HCT116 (cell line): ENCODE measurements around the gene ADRM1. TPM values are rescaled to one million over a fixed set of nuclear protein-coding genes. Genes with fewer than 3 reads are reported as not detected.

Source experiments
- ATAC-seq: fragments of 200-7000 bp; cut with Tn5 transposase; 2 replicates; pipeline ENCODE4 v1.9.1; 2020; ENCODE audit warnings: mild to moderate bottlenecking, moderate library complexity
- BruUV-seq: library from RNA; stranded (reverse); fragments of 400-500 nt; replicated peaks from 2 replicates; lab custom pipeline; 2021; lab: Mats Ljungman, UMichigan
- CTCF ChIA-PET: fragments of 300-600 bp; sonication (Branson Sonifier 250); formaldehyde crosslinking; loops from one replicate; lab custom pipeline; 2021; ENCODE audit warnings: antibody characterized with exemption; lab: Charles Lee
- POLR2A ChIA-PET: fragments of 300-600, 350-600 bp; sonication (Branson Sonifier 250); formaldehyde crosslinking; loops from one replicate; lab custom pipeline; 2021; ENCODE audit warnings: antibody characterized with exemption; lab: Charles Lee
- RAD21 ChIA-PET, 2 experiments: fragments of 300-600 bp; sonication (Branson Sonifier 250); formaldehyde crosslinking; loops; one replicate each; lab custom pipeline; 2023; ENCODE audit warnings: low total read pairs in 2 of 2; ENCODE audit not compliant: uncharacterized antibody in 2 of 2, unreplicated experiment in 2 of 2, low non-redundant PET in 1 of 2; lab: Charles Lee
- DNase-seq: peaks from one replicate; pipeline ENCODE4 v3.0.0-alpha.2; 2010; ENCODE audit warnings: low read depth, low spot score
- H2AFZ ChIP-seq: fragments of 200-600 bp; shearing (Covaris generic), sonication (generic); 2 replicates; pipeline ENCODE4 v1.6.1; 2017; ENCODE audit warnings: low read depth, mixed run types, mixed read lengths, antibody characterized with exemption, low read length; ENCODE audit not compliant: poor library complexity, severe bottlenecking
- H3K27ac ChIP-seq: 2 replicates; pipeline ENCODE4 v1.5.1; 2012; ENCODE audit warnings: low read depth, low read length
- H3K27me3 ChIP-seq: fragments of 200-600 bp; sonication (generic); 2 replicates; pipeline ENCODE4 v1.6.1; 2016; ENCODE audit warnings: mixed run types, low read length, mixed read lengths; ENCODE audit not compliant: insufficient read depth
- H3K36me3 ChIP-seq, 2 experiments: fragments of 200-500 bp in 1 of 2; fragments of 200-600 bp in 1 of 2; sonication (Bioruptor generic) in 1 of 2; sonication (generic) in 1 of 2; 2 replicates each; pipeline versions ENCODE4 v1.5.1 to v1.6.1; 2014 to 2016; ENCODE audit warnings: low read length in 2 of 2, inconsistent platforms in 1 of 2, mixed read lengths in 1 of 2, mixed run types in 1 of 2; ENCODE audit not compliant: insufficient read depth in 2 of 2, control insufficient read depth in 1 of 2
- H3K4me1 ChIP-seq, 2 experiments: fragments of 200-600 bp in 1 of 2; sonication (generic) in 1 of 2; 2 replicates each; pipeline versions ENCODE4 v1.5.1 to v1.6.1; 2012 to 2017; ENCODE audit warnings: low read length in 2 of 2, inconsistent platforms in 1 of 2, mild to moderate bottlenecking in 1 of 2, mixed read lengths in 1 of 2, mixed run types in 1 of 2, moderate library complexity in 1 of 2; ENCODE audit not compliant: insufficient read depth in 2 of 2, control insufficient read depth in 1 of 2
- H3K4me2 ChIP-seq: fragments of 200-600 bp; sonication (generic); 2 replicates; pipeline ENCODE4 v1.6.1; 2017; ENCODE audit warnings: mixed run types, low read length, mixed read lengths
- H3K4me3 ChIP-seq, 2 experiments: fragments of 200-600 bp in 1 of 2; sonication (generic) in 1 of 2; replicated peaks in 1 of 2; 2 replicates each; pipeline ENCODE4 v1.5.1; 2011 to 2016; ENCODE audit warnings: low read length in 2 of 2, control low read depth in 1 of 2, low read depth in 1 of 2, mild to moderate bottlenecking in 1 of 2, mixed read lengths in 1 of 2, mixed run types in 1 of 2
- H3K79me2 ChIP-seq: fragments of 200-600 bp; sonication (generic); 2 replicates; pipeline ENCODE4 v1.6.1; 2017; ENCODE audit warnings: mild to moderate bottlenecking, mixed run types, low read length, moderate library complexity, mixed read lengths; ENCODE audit not compliant: insufficient read depth
- H3K9ac ChIP-seq: fragments of 200-600 bp; sonication (generic); 2 replicates; pipeline ENCODE4 v1.6.1; 2016; ENCODE audit warnings: low read length, mixed read lengths
- H3K9me2 ChIP-seq: fragments of 200-600 bp; sonication (generic), shearing (Covaris generic); 2 replicates; pipeline ENCODE4 v1.6.1; 2017; ENCODE audit warnings: mixed run types, mild to moderate bottlenecking, moderate library complexity; ENCODE audit not compliant: insufficient read depth
- H3K9me3 ChIP-seq, 2 experiments: fragments of 200-500 bp in 1 of 2; fragments of 200-600 bp in 1 of 2; sonication (Bioruptor generic) in 1 of 2; sonication (generic) in 1 of 2; 2 replicates each; pipeline ENCODE4 v1.6.1; 2014 to 2017; ENCODE audit warnings: low read length in 2 of 2, mixed read lengths in 2 of 2, inconsistent platforms in 1 of 2, low read depth in 1 of 2, mild to moderate bottlenecking in 1 of 2, mixed run types in 1 of 2, moderate library complexity in 1 of 2; ENCODE audit not compliant: control insufficient read depth in 1 of 2, insufficient read depth in 1 of 2
- H4K20me1 ChIP-seq: fragments of 200-600 bp; sonication (generic), shearing (Covaris generic); 2 replicates; pipeline ENCODE4 v1.6.1; 2017; ENCODE audit warnings: mixed run types, mild to moderate bottlenecking, moderate library complexity; ENCODE audit not compliant: insufficient read depth
- ATF3 ChIP-seq: IDR thresholded peaks from 2 replicates; pipeline ENCODE4 v1.6.1; 2012
- CTCF ChIP-seq, 3 experiments: fragments of 200-600 bp in 1 of 3; sonication (generic) in 1 of 3; IDR thresholded peaks in 2 of 3; conservative IDR thresholded peaks in 1 of 3; 2 replicates each; pipeline ENCODE4 v1.5.1; 2012 to 2017; ENCODE audit warnings: low read depth in 2 of 3, low read length in 2 of 3, antibody characterized with exemption in 1 of 3, borderline replicate concordance in 1 of 3, control low read depth in 1 of 3, mild to moderate bottlenecking in 1 of 3, mixed read lengths in 1 of 3, mixed run types in 1 of 3, moderate library complexity in 1 of 3; ENCODE audit not compliant: insufficient read depth in 1 of 3
- EGR1 ChIP-seq: IDR thresholded peaks from 2 replicates; pipeline ENCODE4 v1.6.1; 2012; ENCODE audit warnings: low read depth
- EZH2 ChIP-seq: fragments of 200-600 bp; sonication (generic); IDR thresholded peaks from 2 replicates; pipeline ENCODE4 v1.6.1; 2017; ENCODE audit warnings: antibody characterized with exemption, mixed run types
- POLR2A ChIP-seq: IDR thresholded peaks from 2 replicates; pipeline ENCODE4 v1.7.0; 2011; ENCODE audit warnings: borderline replicate concordance; ENCODE audit not compliant: insufficient read depth, insufficient read length; ENCODE audit errors: extremely low read depth
- POLR2AphosphoS5 ChIP-seq: IDR thresholded peaks from 2 replicates; pipeline ENCODE4 v1.6.1; 2011; ENCODE audit warnings: mild to moderate bottlenecking, low read depth, low read length, moderate library complexity
- SIN3A ChIP-seq: IDR thresholded peaks from 2 replicates; pipeline ENCODE4 v1.6.1; 2012; ENCODE audit warnings: low read depth
- SRF ChIP-seq: IDR thresholded peaks from 2 replicates; pipeline ENCODE4 v1.6.1; 2012; ENCODE audit warnings: low read depth
- TCF7L2 ChIP-seq: IDR thresholded peaks from 2 replicates; pipeline ENCODE4 v1.7.0; 2011; ENCODE audit warnings: borderline replicate concordance, inconsistent platforms; ENCODE audit not compliant: insufficient read depth, insufficient read length; ENCODE audit errors: extremely low read depth
- YY1 ChIP-seq: IDR thresholded peaks from 2 replicates; pipeline ENCODE4 v1.6.1; 2011; ENCODE audit warnings: low read length, low read depth, moderate library complexity, mild to moderate bottlenecking; ENCODE audit not compliant: insufficient replicate concordance; ENCODE audit errors: extremely low read depth
- ZBTB33 ChIP-seq: IDR thresholded peaks from 2 replicates; pipeline ENCODE4 v1.6.1; 2011; ENCODE audit warnings: mild to moderate bottlenecking, low read length, moderate library complexity; ENCODE audit not compliant: insufficient replicate concordance; ENCODE audit errors: extremely low read depth
- ZFX ChIP-seq: fragments of 450-650 bp; IDR thresholded peaks from 2 replicates; pipeline ENCODE4 v1.6.1; 2017
- intact Hi-C: fragments of 100-400 bp; cut with micrococcal nuclease; formaldehyde crosslinking; loops from 2 replicates; pipeline ENCODE4 v1.10.0; 2022
- total RNA-seq: library from RNA; stranded (reverse); gene quantifications from one replicate; pipeline ENCODE4 v1.2.1, GENCODE V29; 2021; ENCODE audit not compliant: unreplicated experiment

Gene ADRM1
- total RNA-seq, 1 experiment from 2014 or later: 158 TPM

GRCh38 chr20:62312662-62312977 is 9.8 kb downstream of the ADRM1 start:
- ChIA-PET POLR2A (no interaction called here), CTCF (no interaction called here), RAD21 (no interaction called here)
- Histone ChIP-seq H3K79me2 (peaks cover 8% of the 10 kb centered on the region; the same call in 1 of the 2 replicates), H3K4me3 (no peak overlapping the region), H3K27me3 (no peaks in the 10 kb centered on the region), H3K9me2 (no peaks in the 10 kb centered on the region), H3K4me2 (no peak overlapping the region), H3K36me3 (peaks cover 22 to 42% of the 10 kb centered on the region in 2 experiments), H3K4me1 (no peaks in the 10 kb centered on the region), H2AFZ (no peak overlapping the region), H3K9me3 (no peaks in the 10 kb centered on the region), H3K27ac (no peak overlapping the region), H4K20me1 (peaks cover 3% of the 10 kb centered on the region; the same call in 1 of the 2 replicates), H3K9ac (no peak overlapping the region)
- intact Hi-C loops: no loop called here
- TF ChIP-seq TCF7L2 (no peak), ATF3 (no peak), ZFX (no peak), EGR1 (no peak), POLR2A (no peak)
- no TSS peak for BruUV-seq
- no peak for DNase-seq
- no peak for ATAC-seq

GRCh38 chr20:62313021-62313420 is 10.2 kb downstream of the ADRM1 start:
- ChIA-PET CTCF (no interaction called here), RAD21 (no interaction called here), POLR2A (no interaction called here)
- Histone ChIP-seq H3K9ac (no peak overlapping the region), H3K27me3 (no peaks in the 10 kb centered on the region), H3K4me3 (no peak overlapping the region), H3K4me1 (no peaks in the 10 kb centered on the region), H3K9me2 (no peaks in the 10 kb centered on the region), H4K20me1 (peaks cover under 1% of the 10 kb centered on the region; the same call in 1 of the 2 replicates), H3K36me3 (peaks cover 22 to 38% of the 10 kb centered on the region in 2 experiments), H2AFZ (no peak overlapping the region), H3K4me2 (no peak overlapping the region), H3K79me2 (peaks cover 7% of the 10 kb centered on the region; the same call in 1 of the 2 replicates), H3K27ac (no peak overlapping the region), H3K9me3 (no peaks in the 10 kb centered on the region)
- no peak for DNase-seq
- intact Hi-C loops: no loop called here
- no peak for TF ChIP-seq YY1
- no peak for TF ChIP-seq SIN3A
- no peak for TF ChIP-seq TCF7L2
- no peak for TF ChIP-seq EZH2
- no peak for TF ChIP-seq ZBTB33
- no peak for TF ChIP-seq POLR2AphosphoS5
- TF ChIP-seq SRF: no peak
- TF ChIP-seq CTCF (IDR thresholded peaks at IDR 0.05 in 2 of 3, conservative IDR thresholded peaks at IDR 0.05 in 1 of 3; ENCODE audit: borderline replicate concordance in 1 of 3, insufficient read depth in 1 of 3, low read depth in 2 of 3, low read length in 2 of 3): no peak
- no peak for ATAC-seq
- no TSS peak for BruUV-seq
